ENCODE data around the gene RAET1G.

DNA sequence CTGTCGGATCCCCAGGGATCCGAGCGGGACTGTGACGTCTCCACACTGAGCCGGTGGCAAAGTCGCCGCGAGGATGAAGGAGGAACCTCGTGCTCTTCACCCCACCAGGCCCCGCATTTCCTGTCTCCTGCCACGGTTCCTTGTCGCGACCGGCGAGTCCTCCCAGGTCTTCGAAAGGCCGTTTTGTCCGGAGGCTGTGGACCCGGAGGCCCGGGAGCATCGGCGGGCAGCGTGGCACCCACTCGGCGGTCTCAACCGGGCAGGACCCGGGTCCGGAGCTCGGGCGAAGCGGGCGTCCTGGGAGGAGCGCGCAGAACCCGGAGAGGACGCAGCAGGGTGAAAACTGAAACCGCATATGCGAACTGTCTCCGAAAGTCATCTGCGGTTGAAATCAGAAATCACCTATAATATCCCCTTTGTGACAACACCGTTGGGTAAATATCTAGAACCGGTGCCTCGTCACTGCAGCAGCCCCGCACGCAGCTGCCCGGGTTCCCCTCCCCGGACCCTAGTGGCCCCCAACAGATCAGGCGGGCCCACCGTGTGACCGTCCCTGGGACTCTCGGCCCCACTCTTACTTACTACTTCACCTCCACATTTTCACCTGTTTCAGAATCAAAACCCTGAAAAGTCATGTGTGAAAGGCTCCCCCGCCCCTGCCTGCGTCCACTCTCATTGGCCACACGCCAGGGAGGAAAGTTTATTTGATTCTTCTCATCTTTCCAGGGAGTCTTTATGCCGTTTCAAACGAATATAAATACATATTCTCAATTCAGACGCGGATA lies 15.8 kb upstream of the RAET1G start:
- TF ChIP-seq, protein P1, sequence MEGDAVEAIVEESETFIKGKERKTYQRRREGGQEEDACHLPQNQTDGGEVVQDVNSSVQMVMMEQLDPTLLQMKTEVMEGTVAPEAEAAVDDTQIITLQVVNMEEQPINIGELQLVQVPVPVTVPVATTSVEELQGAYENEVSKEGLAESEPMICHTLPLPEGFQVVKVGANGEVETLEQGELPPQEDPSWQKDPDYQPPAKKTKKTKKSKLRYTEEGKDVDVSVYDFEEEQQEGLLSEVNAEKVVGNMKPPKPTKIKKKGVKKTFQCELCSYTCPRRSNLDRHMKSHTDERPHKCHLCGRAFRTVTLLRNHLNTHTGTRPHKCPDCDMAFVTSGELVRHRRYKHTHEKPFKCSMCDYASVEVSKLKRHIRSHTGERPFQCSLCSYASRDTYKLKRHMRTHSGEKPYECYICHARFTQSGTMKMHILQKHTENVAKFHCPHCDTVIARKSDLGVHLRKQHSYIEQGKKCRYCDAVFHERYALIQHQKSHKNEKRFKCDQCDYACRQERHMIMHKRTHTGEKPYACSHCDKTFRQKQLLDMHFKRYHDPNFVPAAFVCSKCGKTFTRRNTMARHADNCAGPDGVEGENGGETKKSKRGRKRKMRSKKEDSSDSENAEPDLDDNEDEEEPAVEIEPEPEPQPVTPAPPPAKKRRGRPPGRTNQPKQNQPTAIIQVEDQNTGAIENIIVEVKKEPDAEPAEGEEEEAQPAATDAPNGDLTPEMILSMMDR (conservative IDR thresholded peaks at IDR 0.05; ENCODE audit: low read depth, low read length): no peak
- TF ChIP-seq EZH2 (IDR thresholded peaks at IDR 0.05; ENCODE audit: low read length, unreplicated experiment): no peak

All from PC-3 (cell line).